Progenitor cell of endocrine pancreas (in vitro differentiated cells): ENCODE data around the gene NCBP3. TPM values are rescaled to one million over a fixed set of nuclear protein-coding genes. Genes with fewer than 3 reads are reported as not detected.
A peak's percentile ranks its signal among the peaks of the same experiment; 100 is the strongest.

ENCODE experiments used
- DNase-seq: peaks from one replicate; pipeline ENCODE4 v3.0.0; 2021; ENCODE audit warnings: low spot score; ENCODE audit not compliant: unreplicated experiment
- H3K27ac Mint-ChIP-seq: 2 replicates; pipeline ENCODE4 v1.8.0; 2021; ENCODE audit warnings: mild to moderate bottlenecking, moderate library complexity, mixed read lengths
- H3K27me3 Mint-ChIP-seq: 2 replicates; pipeline ENCODE4 v1.8.0; 2021; ENCODE audit warnings: mixed read lengths
- H3K36me3 Mint-ChIP-seq: 2 replicates; pipeline ENCODE4 v1.8.0; 2022; ENCODE audit warnings: mixed read lengths; ENCODE audit not compliant: insufficient read depth
- H3K4me1 Mint-ChIP-seq: 2 replicates; pipeline ENCODE4 v1.8.0; 2021; ENCODE audit warnings: low read depth, mixed read lengths
- H3K4me3 Mint-ChIP-seq: 2 replicates; pipeline ENCODE4 v1.8.0; 2021; ENCODE audit warnings: low read depth, mild to moderate bottlenecking, moderate library complexity, mixed read lengths
- H3K9me3 Mint-ChIP-seq: 2 replicates; pipeline ENCODE4 v1.8.0; 2021; ENCODE audit warnings: low read depth, mixed read lengths
- total RNA-seq: library from RNA; stranded (reverse); gene quantifications from 2 replicates; pipeline ENCODE4 v1.2.1, GENCODE V29; 2021
- TF ChIP-seq, protein P1 (sequence below): fragments of 200-600 bp; sonication (generic); IDR thresholded peaks from one replicate; pipeline ENCODE4 v1.5.0; 2021; ENCODE audit warnings: antibody characterized with exemption, mild to moderate bottlenecking; ENCODE audit not compliant: unreplicated experiment

The NCBP3 gene
- total RNA-seq, 1 donor from 2014 or later = 90.9 TPM

DNA sequence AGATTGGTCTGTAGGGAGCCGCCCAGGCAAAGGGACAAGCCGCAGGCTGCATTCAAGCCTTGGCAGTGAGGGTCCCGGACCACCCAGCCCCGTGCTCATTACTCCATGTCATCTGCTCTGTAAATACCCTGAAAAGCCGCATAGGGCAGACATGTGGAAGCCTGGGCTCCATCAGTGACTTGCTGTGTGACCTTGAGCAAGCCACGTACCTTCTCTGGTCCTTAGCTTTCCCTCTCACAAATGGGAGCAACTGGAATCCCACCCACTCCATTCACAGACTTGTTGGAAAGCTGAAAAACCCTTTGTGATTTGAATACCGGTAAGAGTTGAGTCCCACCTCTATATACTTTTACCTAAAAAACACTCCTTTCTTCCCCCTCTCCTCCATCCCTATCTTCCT, 34.9 kb upstream of the NCBP3 start:
- TF ChIP-seq, protein P1, sequence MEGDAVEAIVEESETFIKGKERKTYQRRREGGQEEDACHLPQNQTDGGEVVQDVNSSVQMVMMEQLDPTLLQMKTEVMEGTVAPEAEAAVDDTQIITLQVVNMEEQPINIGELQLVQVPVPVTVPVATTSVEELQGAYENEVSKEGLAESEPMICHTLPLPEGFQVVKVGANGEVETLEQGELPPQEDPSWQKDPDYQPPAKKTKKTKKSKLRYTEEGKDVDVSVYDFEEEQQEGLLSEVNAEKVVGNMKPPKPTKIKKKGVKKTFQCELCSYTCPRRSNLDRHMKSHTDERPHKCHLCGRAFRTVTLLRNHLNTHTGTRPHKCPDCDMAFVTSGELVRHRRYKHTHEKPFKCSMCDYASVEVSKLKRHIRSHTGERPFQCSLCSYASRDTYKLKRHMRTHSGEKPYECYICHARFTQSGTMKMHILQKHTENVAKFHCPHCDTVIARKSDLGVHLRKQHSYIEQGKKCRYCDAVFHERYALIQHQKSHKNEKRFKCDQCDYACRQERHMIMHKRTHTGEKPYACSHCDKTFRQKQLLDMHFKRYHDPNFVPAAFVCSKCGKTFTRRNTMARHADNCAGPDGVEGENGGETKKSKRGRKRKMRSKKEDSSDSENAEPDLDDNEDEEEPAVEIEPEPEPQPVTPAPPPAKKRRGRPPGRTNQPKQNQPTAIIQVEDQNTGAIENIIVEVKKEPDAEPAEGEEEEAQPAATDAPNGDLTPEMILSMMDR = no peak
- H3K4me3 Mint-ChIP-seq = no peak overlapping the region

DNA sequence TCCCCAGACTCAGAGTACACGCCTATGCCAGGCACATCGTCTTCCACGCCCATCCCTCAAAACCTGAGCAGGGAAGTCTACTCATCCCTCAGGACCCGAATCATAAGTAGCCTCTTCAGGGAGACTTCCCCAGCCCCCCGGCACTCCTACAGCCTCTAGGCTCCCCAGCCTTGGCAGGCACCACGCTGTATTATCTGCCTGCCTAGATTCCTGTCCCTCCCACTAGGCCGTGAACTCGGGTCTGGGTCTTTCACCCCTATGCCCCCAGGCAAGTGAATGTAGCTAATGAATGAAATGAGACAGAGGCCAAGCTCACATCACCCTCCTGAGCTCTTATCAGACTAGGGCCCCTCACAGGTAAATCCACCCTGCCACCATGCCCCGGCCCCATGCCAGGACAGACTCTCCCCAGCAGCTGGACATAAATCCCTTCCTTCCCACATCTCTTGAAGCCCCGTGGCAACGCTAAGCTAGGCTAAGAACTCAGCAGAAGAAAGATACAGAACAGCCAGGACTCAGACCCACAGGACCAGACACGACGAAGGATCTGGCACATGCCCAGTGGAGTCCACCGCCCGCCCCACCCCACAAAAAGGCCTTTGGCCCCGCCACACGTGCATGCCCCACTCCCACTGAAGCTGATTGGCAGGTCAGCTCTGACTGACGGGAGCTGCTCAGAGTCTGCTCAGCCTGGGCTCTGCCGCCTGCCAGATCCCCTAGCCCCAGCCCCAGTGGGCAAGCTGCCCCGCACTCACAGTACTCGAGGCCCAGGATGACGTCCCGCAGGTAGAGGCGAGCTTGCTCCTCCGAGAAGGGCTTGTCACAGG, 33.8 kb upstream of the NCBP3 start:
- H3K27ac Mint-ChIP-seq = peak overlapping the region; percentile 46
- TF ChIP-seq, protein P1 = no peak
- H3K36me3 Mint-ChIP-seq = no peaks in the 10 kb centered on the region
- H3K27me3 Mint-ChIP-seq = no peaks in the 10 kb centered on the region
- no peaks in the 10 kb centered on the region for H3K9me3 Mint-ChIP-seq
- no peak overlapping the region for H3K4me3 Mint-ChIP-seq
- peaks cover 2% of the 10 kb centered on the region for H3K4me1 Mint-ChIP-seq
- DNase-seq = no peak

More for the DNA sequence above, 34.9 kb upstream of the NCBP3 start:
- Mint-ChIP-seq H3K4me1 (peaks cover 2% of the 10 kb centered on the region), H3K27ac (no peak overlapping the region), H3K36me3 (no peaks in the 10 kb centered on the region), H3K27me3 (no peaks in the 10 kb centered on the region), H3K9me3 (no peaks in the 10 kb centered on the region)
- no peak for DNase-seq

DNA sequence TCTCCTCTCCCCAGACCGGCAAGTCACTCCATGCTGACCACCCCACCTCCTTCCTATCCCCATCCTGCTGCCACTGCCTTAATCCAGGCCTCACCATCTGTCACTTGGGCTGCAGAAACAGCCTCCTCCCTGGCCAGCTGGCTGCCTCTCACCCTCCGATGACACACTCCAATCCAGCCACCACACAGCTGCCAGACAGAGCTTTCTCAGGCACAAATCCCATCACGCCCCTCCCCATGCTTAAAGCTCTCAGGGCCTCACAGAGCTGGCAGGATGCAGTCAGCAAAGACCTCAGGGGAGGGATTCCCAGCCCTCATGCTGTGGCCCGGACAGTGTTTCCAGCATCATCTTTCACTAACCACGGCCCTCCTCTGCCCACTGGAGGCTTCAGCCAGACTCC, 33.1 kb upstream of the NCBP3 start:
- Mint-ChIP-seq H3K4me3 (no peak overlapping the region), H3K9me3 (no peaks in the 10 kb centered on the region), H3K4me1 (peaks cover 2% of the 10 kb centered on the region), H3K27ac (peak overlapping the region; percentile 46), H3K36me3 (no peaks in the 10 kb centered on the region), H3K27me3 (no peaks in the 10 kb centered on the region)
- TF ChIP-seq, protein P1 = no peak
- no peak for DNase-seq

DNA sequence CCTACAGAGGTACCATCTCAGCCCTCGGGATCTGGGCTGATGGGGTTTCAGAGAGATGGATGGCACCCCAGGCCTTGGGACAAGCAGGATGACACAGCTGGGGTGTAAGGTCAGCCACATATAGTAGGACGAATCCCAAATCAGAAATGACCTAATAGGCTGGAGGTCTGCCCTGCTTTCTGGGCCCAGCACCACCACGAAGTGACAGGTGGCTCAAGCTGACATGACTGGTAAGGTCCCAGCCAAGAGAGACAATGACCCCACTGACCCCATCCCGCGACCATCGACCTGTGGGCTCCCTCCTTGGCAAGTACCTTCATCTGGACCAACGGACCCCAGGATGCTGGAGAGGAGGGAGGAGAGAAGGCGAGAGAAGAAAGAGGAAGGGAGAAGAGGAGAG, 31.2 kb upstream of the NCBP3 start:
- Mint-ChIP-seq H3K36me3 (peaks cover 7% of the 10 kb centered on the region), H3K27me3 (no peaks in the 10 kb centered on the region), H3K27ac (no peak overlapping the region), H3K9me3 (no peaks in the 10 kb centered on the region), H3K4me3 (no peak overlapping the region), H3K4me1 (peaks cover 2% of the 10 kb centered on the region)
- no peak for DNase-seq
- TF ChIP-seq, protein P1 = no peak

DNA sequence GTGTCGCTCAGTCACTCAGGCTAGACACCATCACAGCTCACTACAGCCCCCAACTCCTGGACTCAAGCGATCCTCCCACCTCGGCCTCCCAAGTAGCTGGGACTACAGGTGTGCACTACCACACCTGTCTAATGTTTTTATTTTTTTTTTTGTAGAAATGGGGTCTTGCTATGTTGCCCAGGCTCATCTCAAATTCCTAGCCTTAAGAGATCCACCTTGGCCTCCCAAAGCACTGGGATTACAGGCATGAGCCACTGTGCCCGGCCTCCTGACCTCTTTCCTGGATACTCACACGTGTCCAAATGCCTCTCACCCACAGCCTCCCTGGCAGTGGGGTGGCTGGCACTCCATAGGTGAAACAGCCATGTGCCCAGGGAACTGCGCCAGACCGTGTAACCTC, 29.3 kb upstream of the NCBP3 start:
- Mint-ChIP-seq H3K4me3 (no peak overlapping the region), H3K36me3 (peaks cover 8% of the 10 kb centered on the region), H3K9me3 (no peaks in the 10 kb centered on the region), H3K4me1 (peaks cover 2% of the 10 kb centered on the region), H3K27ac (no peak overlapping the region), H3K27me3 (no peaks in the 10 kb centered on the region)
- DNase-seq = no peak
- TF ChIP-seq, protein P1 = no peak
